GM18520 (cell line): ENCODE data around the gene CD276.
"Not testable (repeated sequence)": the region's sequence is repeated elsewhere in the genome, so short reads cannot be mapped to it uniquely, and the experiment has no call there.

Experiments
- ATAC-seq: cut with Tn5 transposase; IDR thresholded peaks from one replicate; pipeline ENCODE4 v1.9.1; 2021; ENCODE audit not compliant: unreplicated experiment

The CD276 gene

DNA sequence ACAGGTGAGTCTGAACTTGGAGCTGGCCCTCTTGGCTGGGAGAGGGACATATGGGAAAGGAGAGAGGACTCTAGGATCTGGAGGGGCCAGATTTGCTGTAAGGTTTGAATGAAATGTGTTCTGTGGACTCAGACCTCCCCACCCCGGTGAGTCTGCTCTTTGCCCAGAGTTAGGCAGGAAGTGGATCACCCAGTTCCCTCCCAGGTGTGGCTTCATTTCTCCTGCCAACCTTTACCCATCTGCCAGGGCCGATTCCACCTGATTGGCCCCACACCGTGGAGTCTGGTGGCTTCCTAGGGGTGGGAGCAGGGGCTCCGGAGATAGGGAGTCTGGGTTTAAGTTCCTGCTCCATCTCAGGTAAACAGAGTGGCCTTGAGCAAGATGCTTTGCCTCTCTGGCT lies 25.5 kb downstream of the CD276 start:
- no peak for ATAC-seq

DNA sequence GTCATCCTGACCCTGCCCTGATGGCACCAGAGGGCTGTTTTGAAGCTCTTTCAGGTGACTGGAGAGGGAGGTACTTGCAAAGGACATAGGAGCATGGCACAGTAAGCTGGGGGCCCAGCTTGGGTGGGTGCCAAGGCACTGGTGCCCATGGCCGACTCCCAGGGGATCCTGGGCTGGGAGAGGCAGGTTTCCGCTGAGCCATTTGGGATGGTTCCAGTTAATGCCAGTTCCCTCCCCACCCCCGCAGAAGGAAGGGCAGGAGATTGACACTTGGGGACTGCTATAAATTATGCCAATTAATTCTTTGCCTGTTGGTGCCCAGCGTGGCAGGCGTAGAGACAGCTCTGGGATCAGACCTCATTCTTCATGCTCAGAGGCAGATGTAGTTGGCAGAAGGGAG lies 26.1 kb downstream of the CD276 start:
- ATAC-seq = no peak

DNA sequence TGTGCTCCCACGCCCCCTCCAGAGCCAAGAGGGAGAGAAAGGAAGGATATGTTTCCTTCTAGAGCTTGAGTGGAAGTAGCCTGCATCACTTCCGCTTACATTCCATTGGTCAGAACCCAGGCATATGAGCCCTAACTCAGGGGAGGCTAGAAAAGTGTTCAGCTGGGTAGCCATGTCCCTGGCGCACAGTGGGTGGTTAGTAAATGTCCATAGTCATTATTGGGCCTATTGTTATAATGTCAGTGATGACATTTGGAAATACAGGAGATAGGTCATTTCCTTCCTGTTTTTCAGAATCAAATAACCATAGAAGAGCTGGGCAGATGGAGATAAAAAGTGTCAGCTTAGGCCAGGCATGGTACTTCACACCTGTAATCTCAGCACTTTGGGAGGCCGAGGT lies 27.3 kb downstream of the CD276 start:
- no peak for ATAC-seq

DNA sequence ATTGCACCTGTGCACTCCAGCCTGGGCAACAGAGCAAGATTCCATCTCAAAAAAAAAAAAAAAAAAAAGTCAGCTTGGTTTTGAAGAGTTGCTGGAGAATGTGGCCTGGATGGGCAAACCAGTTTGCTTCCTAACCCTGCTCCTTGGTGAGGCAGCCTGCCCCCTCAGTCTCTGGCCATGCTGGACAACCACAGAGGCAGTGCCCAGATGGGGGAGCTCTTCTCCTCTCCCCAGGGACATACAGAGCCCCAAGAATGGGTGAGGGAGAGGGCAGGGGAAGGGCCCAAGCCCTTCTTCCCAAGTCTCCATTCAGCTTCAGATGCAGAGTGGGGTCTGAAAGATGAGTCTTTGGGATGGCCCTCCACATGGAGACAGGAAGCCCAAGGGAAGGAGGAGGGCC lies 27.9 kb downstream of the CD276 start:
- no peak for ATAC-seq

DNA sequence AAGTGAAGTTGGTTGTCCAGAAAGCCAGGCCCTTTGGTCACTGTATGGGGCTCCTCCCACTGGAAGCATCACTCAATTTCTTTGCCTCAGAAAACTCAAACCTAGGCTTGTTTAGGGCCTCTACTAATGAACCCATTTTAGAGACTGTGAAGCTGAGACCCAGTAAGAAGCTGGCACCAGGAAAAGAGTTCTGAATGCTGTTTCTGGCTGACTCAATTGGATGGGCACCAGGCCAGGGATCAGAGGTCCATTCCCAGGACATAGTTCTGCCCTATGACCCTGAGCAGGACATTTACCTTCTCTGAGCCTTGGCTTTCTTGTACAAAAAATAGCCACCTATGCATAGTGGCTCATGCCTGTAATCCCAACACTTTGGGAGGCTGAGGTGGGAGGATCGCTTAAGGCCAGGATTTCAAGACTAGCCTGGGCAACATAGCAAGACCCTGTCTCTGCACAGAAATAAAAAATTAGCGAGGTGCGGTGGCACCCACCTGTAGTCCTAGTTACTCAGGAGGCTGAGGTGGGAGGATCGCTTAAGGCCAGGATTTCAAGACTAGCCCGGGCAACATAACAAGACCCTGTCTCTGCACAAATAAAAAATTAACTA lies 30.6 kb downstream of the CD276 start:
- ATAC-seq = no peak

DNA sequence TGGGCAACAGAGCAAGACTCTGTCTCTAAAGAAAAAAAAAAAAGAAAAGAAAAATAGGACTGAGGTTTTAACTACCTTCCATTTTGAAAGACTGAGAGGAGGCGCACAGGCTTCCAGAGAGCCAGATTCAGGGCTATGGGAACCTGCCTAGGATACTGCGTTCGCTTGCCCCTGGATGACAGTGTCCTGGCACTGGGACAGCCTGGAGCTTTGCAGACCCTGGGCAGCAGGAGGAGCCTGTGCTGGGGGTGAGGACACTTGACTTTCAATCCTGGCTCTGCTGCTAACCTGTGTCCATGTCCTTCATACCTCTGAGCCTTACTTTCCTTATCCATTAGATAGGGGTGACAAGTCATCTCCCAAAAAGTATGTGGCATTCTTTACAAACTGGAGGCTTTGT lies 31.2 kb downstream of the CD276 start:
- no peak for ATAC-seq

DNA sequence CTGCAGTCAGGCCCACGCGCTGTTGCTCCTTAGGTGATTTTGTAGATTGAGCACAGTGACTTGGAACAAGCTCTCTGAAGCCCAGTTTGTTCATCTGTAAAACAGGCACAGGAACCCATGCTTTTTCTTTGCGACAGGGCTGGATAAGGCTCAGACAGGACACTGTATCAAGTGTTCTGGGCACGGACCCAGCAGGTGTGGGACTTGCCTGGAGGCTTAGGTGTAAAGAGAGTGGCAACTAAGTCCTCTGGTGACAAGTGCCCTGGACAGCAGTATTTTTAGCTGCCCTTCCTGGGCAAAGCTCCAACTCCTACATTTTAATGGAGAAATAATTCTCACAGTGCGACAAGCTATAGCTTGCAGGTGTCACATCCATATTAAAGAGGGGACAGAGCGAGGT lies 32.2 kb downstream of the CD276 start:
- ATAC-seq = no peak

DNA sequence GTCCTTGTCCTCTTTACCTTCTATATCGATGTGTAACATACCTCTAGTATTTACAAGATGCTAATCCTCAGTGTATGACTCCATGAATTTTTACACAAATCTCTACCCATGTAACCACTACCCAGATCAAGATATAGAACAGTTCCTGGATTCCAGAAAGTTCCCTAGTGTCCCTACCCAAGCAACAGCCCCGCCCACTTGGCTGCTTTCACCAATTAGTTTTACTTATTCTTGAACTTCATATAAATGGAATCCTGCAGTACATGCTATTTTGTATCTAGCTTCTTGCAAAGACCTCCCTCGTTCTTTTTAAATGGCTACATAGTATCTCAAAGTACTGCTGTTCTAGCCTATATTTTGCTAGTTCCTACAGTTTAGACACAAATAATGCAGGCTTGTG lies 33.0 kb downstream of the CD276 start:
- ATAC-seq = no peak

DNA sequence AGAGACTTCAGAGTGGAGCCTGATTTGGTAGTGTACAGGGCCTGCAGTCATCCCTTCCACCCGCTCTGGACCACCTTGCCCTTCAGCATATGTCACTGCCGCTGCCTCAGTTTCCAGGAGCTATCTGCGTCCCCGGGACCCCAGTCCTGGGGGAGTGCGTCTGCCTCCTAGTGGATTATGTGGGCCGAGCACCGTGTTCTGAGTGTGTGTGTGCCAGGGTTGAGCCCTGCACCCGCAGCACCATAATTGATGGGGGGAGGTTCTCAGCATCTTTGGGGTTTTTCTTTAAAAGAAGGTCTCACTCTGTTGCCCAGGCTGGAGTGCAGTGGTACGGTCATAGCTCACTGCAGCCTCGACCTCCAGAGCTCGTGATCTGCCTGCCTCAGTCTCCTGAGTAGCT lies 33.6 kb downstream of the CD276 start:
- ATAC-seq = no peak

DNA sequence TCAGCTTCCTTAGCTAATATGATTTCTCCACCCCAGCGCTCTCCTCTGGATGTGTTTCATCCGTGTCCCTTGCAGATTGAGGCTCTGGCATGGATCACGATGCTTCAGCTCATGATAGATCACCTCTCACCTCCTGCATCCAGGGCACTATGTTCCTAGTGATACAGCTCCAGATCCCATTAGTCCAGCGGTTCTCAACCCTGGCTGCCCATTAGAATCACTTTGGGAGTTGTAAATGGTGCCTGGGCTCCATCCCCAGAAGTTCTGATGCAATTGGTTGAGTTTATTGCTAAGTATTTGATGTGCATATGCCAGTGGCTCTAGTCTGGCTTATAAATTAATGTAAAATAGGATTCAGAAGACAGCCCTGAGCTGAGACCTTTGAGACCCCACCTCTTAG lies 34.5 kb downstream of the CD276 start:
- no peak for ATAC-seq

DNA sequence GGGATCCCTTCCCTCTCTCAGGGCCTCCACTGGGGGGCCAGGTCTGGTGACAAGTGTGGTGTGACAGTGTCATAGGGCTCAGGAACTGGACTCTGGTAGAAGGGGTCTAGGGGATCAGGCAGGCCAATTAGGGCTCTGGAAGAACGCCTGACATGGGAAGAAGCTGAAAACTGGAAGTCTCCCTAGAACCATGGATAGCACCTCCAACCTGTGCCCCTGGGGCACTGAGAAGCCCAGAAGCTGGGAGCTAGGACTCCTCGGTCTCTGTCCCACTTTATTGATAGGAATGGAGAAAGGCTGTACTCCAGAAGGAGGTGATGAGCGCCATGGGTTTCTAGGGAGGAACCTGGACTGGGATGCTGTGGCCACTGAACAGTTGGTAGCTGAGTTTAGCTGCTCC lies 38.2 kb downstream of the CD276 start:
- no peak for ATAC-seq

DNA sequence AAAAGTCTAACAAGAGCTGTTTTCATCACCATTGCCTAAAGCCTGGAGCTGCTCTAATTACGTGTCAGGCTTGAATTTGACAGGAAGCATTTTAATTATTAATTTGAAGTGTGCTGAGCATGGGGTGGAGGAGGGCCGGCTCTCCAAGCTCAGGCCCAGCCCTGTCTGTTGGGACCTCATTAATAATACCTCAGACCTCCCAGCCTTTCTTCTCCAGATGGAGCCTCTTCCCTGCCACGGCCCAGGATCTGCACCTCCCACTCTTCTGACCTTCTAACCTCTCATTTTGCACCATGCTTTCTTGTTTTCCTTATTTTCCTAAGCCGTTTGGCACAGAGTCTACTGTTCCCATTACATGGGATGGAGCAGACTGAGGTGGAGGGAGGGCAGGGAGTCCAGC lies 39.0 kb downstream of the CD276 start:
- ATAC-seq = no peak

DNA sequence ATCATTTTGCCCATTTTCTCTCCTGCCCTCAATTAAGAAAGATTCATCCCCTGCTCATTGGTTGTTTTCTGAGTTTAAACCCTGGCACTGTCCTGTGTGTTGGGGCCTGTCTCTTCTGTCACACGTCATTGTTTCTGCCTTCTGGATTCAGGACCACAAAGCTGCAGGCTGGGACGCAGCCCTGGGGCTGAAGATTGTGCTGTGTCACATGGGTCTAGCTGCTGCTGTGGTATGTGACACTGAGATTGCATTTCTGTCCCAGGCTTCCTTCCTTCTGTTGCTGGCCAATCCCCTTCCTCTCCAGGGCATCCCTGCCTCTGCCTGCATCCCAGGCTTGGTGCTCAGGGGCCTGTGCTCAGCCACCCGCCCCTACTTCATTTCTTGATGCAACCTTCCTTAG lies 40.0 kb downstream of the CD276 start:
- ATAC-seq = no peak

DNA sequence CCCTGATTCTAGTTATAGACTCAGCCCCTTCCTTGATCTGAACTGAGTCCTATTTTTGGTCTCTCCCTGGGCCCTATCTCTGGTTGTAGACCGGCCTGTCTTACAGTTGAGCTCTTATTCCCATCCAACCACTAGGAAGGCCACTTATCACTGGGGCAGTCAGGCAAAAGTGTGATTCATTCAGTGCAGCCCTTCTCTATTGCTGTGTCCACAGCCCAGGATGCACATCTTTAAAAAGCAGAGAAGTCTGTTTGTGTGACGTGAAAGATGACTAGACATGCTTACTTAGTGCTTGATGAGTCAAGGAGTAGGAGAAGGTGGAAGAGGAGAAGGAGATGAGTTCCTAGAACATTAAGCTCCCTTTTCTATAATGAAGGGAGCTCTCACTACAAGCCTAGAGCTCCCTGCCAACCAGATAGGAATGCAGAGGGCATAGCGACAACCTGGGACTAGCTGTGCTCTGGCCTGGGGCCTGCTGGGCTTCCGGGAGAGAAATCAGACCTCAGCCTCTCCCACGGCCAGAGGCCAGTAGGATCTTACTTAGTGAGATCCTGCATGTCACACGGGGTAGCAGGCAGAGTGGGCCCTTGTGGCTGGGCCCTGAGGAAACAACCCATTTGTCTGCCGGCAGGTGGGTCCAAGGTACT lies 43.3 kb downstream of the CD276 start:
- no peak for ATAC-seq

DNA sequence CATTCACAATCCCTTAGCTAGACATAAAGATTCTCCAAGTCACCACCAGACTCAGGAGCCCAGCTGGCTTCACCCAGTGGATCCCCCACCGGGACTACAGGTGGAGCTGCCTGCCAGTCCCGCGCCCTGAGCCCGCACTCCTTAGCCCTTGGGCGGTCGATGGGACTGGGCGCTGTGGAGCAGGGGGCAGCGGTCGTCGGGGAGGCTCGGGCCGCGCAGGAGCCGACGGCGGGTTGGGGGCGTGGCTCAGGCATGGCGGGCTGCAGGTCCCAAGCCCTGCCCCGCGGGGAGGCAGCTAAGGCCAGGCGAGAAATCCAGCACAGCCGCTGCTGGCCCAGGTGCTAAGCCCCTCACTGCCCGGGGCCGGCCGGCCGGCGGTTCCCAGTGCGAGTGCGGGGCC lies 47.9 kb downstream of the CD276 start:
- ATAC-seq = not testable (repeated sequence)

DNA sequence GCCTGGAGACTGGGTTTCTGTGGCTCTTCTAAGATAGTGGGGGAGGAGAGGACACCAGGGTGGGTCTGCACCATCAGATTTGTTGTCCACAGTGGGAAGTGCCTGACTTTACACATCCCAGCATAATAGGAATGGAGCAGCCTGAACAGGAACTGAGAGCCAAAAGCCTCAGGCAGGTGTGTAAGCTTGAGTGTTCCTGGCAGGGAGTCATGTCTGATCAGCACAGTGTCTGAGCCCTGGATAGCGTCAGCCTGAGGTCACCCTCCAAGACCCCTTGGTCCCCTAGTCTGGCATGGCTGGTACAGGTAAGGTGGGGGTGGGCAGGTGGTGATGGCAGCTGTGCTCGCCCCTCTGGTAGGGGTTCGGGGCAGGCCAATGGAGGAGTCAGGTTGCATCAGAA lies 48.7 kb downstream of the CD276 start:
- no peak for ATAC-seq

DNA sequence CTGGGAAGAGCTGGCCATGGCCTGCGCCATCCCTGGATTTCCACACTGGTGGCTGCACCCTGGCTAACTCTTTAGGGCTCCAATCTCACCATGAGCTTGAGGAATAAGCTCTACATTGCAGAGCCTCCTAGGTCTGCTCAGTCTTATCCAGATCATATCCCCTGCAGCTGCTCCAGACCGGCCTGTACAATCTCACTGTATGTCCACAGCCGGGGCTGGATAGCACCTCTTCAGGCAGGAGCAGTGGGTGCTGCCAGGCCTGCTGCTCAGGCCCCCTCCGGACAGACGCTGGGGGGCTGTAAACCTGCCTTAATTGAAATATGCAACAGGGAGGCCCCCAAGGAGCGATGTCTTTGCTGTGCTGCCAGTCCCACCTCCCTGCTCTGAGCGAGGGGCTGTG lies 53.4 kb downstream of the CD276 start:
- no peak for ATAC-seq

DNA sequence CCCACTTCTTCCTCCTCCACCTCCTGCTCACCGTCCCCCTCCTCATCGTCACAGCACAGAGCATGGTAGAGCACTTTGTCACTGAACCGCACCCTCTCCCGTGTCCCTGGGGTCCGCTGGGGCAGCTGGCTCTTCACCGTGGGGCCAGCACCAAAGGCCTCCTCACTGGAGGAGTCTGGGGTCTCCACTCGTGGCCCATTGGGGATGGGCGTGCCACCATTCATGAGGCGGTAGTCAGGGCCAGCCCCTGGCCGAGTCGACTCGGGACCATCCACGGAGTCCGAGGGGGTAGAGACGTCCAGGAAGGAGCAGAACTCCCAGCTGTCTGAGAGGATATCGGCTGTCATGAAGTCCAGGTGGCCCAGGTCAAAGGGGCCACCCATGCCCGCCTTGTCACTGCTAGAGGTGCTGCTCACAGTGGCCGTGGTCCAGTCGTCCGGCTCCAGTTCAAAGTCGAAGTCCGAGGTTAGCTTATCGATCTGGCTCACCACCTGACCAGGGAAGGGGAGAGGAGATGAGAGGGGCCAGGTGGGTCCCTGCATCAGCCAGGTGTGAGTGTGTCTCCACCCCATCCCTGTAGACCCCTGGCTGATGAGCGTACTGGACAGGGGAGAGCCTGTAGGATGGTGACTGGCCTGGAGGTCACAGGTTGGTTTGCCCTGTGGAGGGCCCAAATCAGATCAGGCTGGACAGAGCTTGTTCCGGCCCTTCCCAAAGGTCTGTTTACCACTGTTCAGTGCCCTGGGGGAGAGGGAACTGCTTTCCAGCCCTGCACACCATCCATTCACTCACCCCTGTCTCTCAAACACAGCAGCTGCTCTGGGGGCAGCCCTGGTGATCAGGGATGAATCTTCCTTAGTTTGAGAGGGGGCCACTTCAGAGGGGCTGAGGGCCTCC lies 56.2 kb downstream of the CD276 start:
- no peak for ATAC-seq

DNA sequence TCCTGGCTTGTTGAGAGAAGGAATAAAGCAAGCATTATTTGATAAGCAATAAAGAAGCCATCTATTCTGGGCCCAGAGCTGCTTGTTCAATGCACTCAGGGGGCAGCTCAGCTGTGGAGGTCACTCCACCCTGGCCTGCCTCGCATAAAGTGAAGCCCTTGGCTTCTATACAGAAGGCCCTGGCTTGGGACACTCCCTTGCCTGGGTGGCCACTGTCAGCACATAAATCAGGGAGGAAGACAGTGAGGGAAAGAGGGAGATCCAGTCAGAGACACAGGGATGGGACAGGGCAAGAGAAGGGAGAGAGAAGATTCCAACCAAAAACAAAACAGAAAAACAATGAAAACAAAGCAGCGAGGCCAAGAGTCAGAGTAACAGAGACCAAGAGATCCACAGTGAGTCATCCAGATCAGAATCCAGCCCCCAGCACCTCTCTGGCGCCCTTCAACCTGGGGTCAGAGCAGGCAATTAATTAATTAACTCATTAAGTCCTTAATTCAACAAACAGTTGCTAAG lies 57.2 kb downstream of the CD276 start:
- ATAC-seq = no peak

DNA sequence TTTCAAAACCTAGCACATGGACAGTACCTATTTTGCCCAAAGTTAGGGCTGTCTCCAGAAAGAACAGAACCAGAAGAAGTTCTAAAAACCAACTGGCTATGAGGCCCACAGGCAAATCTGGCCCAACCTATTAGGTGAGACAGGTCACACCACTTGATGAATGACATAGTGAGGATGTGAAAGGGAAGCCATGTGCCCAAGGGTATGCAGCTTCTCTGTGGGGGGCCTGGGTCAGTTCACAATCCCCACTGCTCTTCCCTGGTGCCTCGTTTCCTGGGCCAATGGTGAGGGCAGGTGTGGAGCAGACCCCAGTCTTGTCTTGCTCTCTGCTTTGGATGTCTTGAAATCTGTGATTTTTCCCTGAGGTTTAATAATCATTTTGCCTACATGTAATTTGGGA lies 60.1 kb downstream of the CD276 start:
- ATAC-seq = no peak

DNA sequence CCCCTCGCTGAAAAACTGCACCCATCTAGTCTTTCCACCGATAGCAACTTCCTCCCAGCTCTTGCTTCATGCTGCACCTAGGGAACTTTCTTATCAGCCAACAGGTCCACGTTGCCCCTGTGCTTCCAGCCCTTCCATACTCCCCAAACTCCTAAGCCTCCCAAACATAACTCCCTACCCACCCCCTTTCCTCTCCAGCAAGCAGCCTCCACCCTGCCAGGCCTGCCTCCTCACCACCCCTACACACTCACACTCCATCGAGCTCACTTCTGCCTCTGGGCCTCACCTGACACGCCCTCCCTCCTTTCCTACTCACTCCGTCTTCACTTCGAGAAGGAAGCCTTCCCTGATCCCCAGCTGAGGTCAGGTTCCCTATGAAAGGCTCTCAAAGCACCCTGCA lies 60.9 kb downstream of the CD276 start:
- no peak for ATAC-seq

DNA sequence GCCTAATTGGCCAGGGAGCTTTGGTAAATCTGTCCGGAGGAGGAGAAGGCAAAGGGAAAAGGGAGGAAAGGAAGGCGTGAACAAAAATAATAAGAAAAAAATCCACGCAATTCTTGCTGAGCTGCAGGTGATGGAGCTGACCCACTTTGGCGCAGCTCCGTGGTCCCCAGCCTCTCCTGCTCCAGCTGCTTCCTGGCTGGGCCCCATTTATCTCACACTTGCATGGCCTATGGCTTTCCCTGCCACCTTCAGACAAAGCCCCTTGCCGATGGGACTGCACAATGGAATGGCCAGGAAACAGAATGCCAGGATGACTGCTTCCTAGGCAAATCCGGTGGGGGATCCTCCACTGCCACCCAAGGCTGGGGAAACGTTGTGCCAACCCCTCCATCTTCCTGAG lies 62.1 kb downstream of the CD276 start:
- ATAC-seq = no peak
